ENCODE data around the gene DAG1. TPM values are rescaled to one million over a fixed set of nuclear protein-coding genes. Genes with fewer than 3 reads are reported as not detected.

The DAG1 gene
- total RNA-seq, 1 experiment from 2014 or later: 40.3 TPM

GRCh38 chr3:49497606-49498005 lies 27.5 kb downstream of the DAG1 start:
- BruUV-seq (replicated peaks): no TSS peak
- Mint-ChIP-seq H3K4me1 (ENCODE audit: insufficient read depth, unreplicated experiment) (peaks cover 31% of the 10 kb centered on the region), H3K4me3 (ENCODE audit: unreplicated experiment) (no peak overlapping the region), H3K36me3 (ENCODE audit: insufficient read depth, unreplicated experiment) (peaks cover 15% of the 10 kb centered on the region), H3K9me3 (ENCODE audit: unreplicated experiment) (no peaks in the 10 kb centered on the region), H3K27ac (ENCODE audit: low read depth, unreplicated experiment) (peak overlapping the region; percentile 70), H3K27me3 (ENCODE audit: insufficient read depth, unreplicated experiment) (no peaks in the 10 kb centered on the region)
- ChIA-PET CTCF (interaction anchor here (0.7 kb wide), 1 partner anchor 486 kb away, joined by 3 read pairs; no protein-coding TSS in a partner anchor), POLR2A (interaction anchor here (0.9 to 4.6 kb wide), 3 partner anchors 12 to 86 kb away, joined by 3 to 83 read pairs (median 7); partner anchors contain the start of genes DAG1, RHOA and TCTA)
- intact Hi-C loops (cut with micrococcal nuclease): no loop called here
- DNase-seq (ENCODE audit: unreplicated experiment): no peak
- TF ChIP-seq CTCF (IDR thresholded peaks at IDR 0.05; ENCODE audit: unreplicated experiment): no peak

- no peaks in the 10 kb centered on the region for H3K9me3 Mint-ChIP-seq (ENCODE audit: unreplicated experiment)
- H3K27ac Mint-ChIP-seq (ENCODE audit: low read depth, unreplicated experiment): peak overlapping the region; percentile 70
- CTCF ChIA-PET: no interaction called here
- H3K36me3 Mint-ChIP-seq (ENCODE audit: insufficient read depth, unreplicated experiment): peaks cover 9% of the 10 kb centered on the region
- no peak for TF ChIP-seq CTCF (IDR thresholded peaks at IDR 0.05; ENCODE audit: unreplicated experiment)
- H3K4me3 Mint-ChIP-seq (ENCODE audit: unreplicated experiment): no peak overlapping the region
- BruUV-seq (replicated peaks): no TSS peak
- H3K4me1 Mint-ChIP-seq (ENCODE audit: insufficient read depth, unreplicated experiment): peaks cover 36% of the 10 kb centered on the region
- no peak for DNase-seq (ENCODE audit: unreplicated experiment)
- intact Hi-C loops (cut with micrococcal nuclease): no loop called here
- POLR2A ChIA-PET: interaction anchor here (0.9 to 4.6 kb wide), 3 partner anchors 13 to 86 kb away, joined by 3 to 83 read pairs (median 7); partner anchors contain the start of genes DAG1, RHOA and TCTA
- H3K27me3 Mint-ChIP-seq (ENCODE audit: insufficient read depth, unreplicated experiment): no peaks in the 10 kb centered on the region
These were observed 28.2 kb downstream of the DAG1 start for GRCh38 chr3:49498239-49498638.

GRCh38 chr3:49498648-49499047 lies 28.6 kb downstream of the DAG1 start:
- no peaks in the 10 kb centered on the region for H3K9me3 Mint-ChIP-seq (ENCODE audit: unreplicated experiment)
- no peaks in the 10 kb centered on the region for H3K27me3 Mint-ChIP-seq (ENCODE audit: insufficient read depth, unreplicated experiment)
- ChIA-PET CTCF (interaction anchor here (0.6 to 1.0 kb wide), 3 partner anchors 9 to 78 kb away, joined by 3 to 5 read pairs (median 3); no protein-coding TSS in a partner anchor), POLR2A (interaction anchor here (0.6 to 4.6 kb wide), 3 partner anchors 27 to 246 kb away, joined by 3 to 83 read pairs (median 5); partner anchors contain the start of gene DAG1)
- intact Hi-C loops (cut with micrococcal nuclease): no loop called here
- no peak for DNase-seq (ENCODE audit: unreplicated experiment)
- H3K4me1 Mint-ChIP-seq (ENCODE audit: insufficient read depth, unreplicated experiment): peaks cover 38% of the 10 kb centered on the region
- no peak overlapping the region for H3K4me3 Mint-ChIP-seq (ENCODE audit: unreplicated experiment)
- peak overlapping the region; percentile 70 for H3K27ac Mint-ChIP-seq (ENCODE audit: low read depth, unreplicated experiment)
- BruUV-seq (replicated peaks): no TSS peak
- peaks cover 6% of the 10 kb centered on the region for H3K36me3 Mint-ChIP-seq (ENCODE audit: insufficient read depth, unreplicated experiment)
- no peak for TF ChIP-seq CTCF (IDR thresholded peaks at IDR 0.05; ENCODE audit: unreplicated experiment)

GRCh38 chr3:49500205-49500731 lies 30.2 kb downstream of the DAG1 start:
- Mint-ChIP-seq H3K4me3 (ENCODE audit: unreplicated experiment) (peak overlapping the region; percentile 42), H3K9me3 (ENCODE audit: unreplicated experiment) (no peaks in the 10 kb centered on the region), H3K27ac (ENCODE audit: low read depth, unreplicated experiment) (peak overlapping the region; percentile 77), H3K36me3 (ENCODE audit: insufficient read depth, unreplicated experiment) (peaks cover 6% of the 10 kb centered on the region), H3K27me3 (ENCODE audit: insufficient read depth, unreplicated experiment) (no peaks in the 10 kb centered on the region), H3K4me1 (ENCODE audit: insufficient read depth, unreplicated experiment) (peaks cover 34% of the 10 kb centered on the region)
- TF ChIP-seq CTCF (IDR thresholded peaks at IDR 0.05; ENCODE audit: unreplicated experiment): no peak
- intact Hi-C loops (cut with micrococcal nuclease): loop anchor here (2.0 kb wide), 1 partner anchor 29 kb away; the partner anchor contains the start of gene DAG1
- ChIA-PET POLR2A (interaction anchor here (0.6 to 4.6 kb wide), 11 partner anchors 14 to 505 kb away, joined by 3 to 83 read pairs (median 3); partner anchors contain the start of genes DAG1, NICN1, RHOA and TCTA), CTCF (interaction anchor here (0.6 to 1.0 kb wide), 3 partner anchors 24 to 923 kb away, joined by 3 to 6 read pairs (median 4); no protein-coding TSS in a partner anchor)
- DNase-seq (ENCODE audit: unreplicated experiment): no peak
- BruUV-seq (replicated peaks): no TSS peak
